Upper lobe of right lung (tissue), 1 donor: ENCODE data around the gene GAS5. TPM values are rescaled to one million over a fixed set of nuclear protein-coding genes. Genes with fewer than 3 reads are reported as not detected.

Source experiments
- ATAC-seq: fragments of 200-7000 bp; cut with Tn5 transposase; one replicate; pipeline ENCODE4 v1.9.1; 2020; ENCODE audit warnings: mild to moderate bottlenecking, moderate library complexity
- DNase-seq: peaks from one replicate; pipeline ENCODE4 v3.0.0-alpha.2; 2020
- H3K27ac ChIP-seq: fragments of 200-600 bp; one replicate; pipeline ENCODE4 v1.8.0; 2022
- H3K27me3 ChIP-seq: fragments of 200-600 bp; one replicate; pipeline ENCODE4 v1.8.0; 2022; ENCODE audit warnings: mild to moderate bottlenecking
- H3K36me3 ChIP-seq: fragments of 200-600 bp; one replicate; pipeline ENCODE4 v1.8.0; 2022
- H3K4me1 ChIP-seq: fragments of 200-600 bp; one replicate; pipeline ENCODE4 v1.8.0; 2022
- H3K4me3 ChIP-seq: fragments of 200-600 bp; one replicate; pipeline ENCODE4 v1.8.0; 2022; ENCODE audit warnings: mild to moderate bottlenecking
- H3K9me3 ChIP-seq: fragments of 200-600 bp; one replicate; pipeline ENCODE4 v1.8.0; 2022
- intact Hi-C: fragments of 100-400 bp; cut with DNase I; formaldehyde crosslinking; loops from one replicate; pipeline ENCODE4 v1.11.0; 2022
- total RNA-seq: library from RNA; stranded (reverse); fragmentation: NEBNext Ultra II Directional; extraction: Animal tissue kit (Norgen Biotek cat#: 25700); gene quantifications from one replicate; pipeline ENCODE4 v1.2.1, GENCODE V29; 2021
- TF ChIP-seq, protein P1 (sequence below): fragments of 200-600 bp; IDR thresholded peaks from one replicate; pipeline ENCODE4 v1.8.0; 2022; ENCODE audit warnings: antibody characterized with exemption
- donor health status: DM: no; HTN: yes; CAD: no; lungs with severe emphysema.

GAS5 gene
- total RNA-seq, 1 donor from 2014 or later, result 310 TPM

DNA sequence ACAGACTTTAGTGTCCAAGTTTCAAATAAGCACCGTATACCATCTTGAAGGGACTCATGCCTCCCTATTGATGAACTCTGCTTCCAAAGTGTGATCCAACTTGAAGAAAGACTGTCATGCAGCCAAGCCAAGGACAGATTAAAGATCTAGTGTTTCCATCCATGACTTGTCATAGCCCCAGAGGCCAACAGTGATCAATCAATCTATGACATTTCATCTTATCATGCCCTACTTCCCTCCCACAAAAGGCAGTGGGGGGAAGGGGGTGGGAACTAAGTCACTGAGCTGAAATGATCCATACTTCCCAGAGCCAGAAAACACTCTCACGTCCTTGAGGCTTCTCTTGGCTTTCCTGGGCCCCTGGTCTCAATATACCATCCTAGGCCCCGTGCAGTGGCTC, 45.3 kb upstream of the GAS5 start:
- H3K27ac ChIP-seq, result no peak overlapping the region
- DNase-seq (no peak), ATAC-seq (no peak)
- no peaks in the 10 kb centered on the region for H3K27me3 ChIP-seq
- no peak overlapping the region for H3K4me3 ChIP-seq
- no peaks in the 10 kb centered on the region for H3K36me3 ChIP-seq
- H3K9me3 ChIP-seq, result no peaks in the 10 kb centered on the region
- TF ChIP-seq, protein P1, sequence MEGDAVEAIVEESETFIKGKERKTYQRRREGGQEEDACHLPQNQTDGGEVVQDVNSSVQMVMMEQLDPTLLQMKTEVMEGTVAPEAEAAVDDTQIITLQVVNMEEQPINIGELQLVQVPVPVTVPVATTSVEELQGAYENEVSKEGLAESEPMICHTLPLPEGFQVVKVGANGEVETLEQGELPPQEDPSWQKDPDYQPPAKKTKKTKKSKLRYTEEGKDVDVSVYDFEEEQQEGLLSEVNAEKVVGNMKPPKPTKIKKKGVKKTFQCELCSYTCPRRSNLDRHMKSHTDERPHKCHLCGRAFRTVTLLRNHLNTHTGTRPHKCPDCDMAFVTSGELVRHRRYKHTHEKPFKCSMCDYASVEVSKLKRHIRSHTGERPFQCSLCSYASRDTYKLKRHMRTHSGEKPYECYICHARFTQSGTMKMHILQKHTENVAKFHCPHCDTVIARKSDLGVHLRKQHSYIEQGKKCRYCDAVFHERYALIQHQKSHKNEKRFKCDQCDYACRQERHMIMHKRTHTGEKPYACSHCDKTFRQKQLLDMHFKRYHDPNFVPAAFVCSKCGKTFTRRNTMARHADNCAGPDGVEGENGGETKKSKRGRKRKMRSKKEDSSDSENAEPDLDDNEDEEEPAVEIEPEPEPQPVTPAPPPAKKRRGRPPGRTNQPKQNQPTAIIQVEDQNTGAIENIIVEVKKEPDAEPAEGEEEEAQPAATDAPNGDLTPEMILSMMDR, result no peak
- H3K4me1 ChIP-seq, result no peaks in the 10 kb centered on the region
- intact Hi-C loops, result no loop called here

DNA sequence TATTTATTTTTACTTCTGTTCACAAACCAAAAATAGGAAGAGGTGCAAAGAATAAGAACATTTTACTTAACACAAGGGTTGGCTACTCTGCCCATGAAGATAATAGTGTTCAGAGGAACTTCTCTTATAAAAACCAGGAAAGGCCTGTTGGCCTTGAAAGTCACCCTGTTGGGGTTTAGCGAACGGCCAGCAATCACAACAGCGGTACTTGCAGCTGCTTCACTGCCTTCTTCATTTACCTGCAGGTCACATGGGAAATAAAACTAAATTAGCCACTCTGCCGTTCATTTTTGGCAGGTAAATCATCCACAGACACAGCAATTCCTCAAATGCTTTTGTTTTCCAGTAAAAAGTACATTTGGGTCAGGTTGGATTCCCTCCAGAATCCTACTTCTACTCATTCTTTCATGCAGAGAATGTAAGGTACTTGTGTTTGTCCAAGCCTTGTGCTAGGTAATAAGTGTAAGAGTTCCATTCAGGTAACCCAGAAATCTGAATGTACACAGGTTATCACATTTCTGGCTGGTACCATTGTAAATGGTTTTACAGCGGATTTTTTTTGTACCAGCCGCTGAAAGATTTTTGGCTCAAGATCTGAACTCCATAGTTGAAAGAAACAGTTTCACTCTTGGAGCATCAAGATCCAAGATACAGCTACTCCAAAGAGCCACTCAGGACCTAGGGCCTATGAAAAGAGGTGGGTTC, 36.2 kb upstream of the GAS5 start:
- Histone ChIP-seq H3K27me3 (no peaks in the 10 kb centered on the region), H3K27ac (no peak overlapping the region), H3K36me3 (no peaks in the 10 kb centered on the region), H3K4me1 (no peaks in the 10 kb centered on the region), H3K9me3 (no peaks in the 10 kb centered on the region), H3K4me3 (no peak overlapping the region)
- TF ChIP-seq, protein P1, result no peak
- DNase-seq, result no peak
- intact Hi-C loops, result no loop called here
- ATAC-seq, result no peak

DNA sequence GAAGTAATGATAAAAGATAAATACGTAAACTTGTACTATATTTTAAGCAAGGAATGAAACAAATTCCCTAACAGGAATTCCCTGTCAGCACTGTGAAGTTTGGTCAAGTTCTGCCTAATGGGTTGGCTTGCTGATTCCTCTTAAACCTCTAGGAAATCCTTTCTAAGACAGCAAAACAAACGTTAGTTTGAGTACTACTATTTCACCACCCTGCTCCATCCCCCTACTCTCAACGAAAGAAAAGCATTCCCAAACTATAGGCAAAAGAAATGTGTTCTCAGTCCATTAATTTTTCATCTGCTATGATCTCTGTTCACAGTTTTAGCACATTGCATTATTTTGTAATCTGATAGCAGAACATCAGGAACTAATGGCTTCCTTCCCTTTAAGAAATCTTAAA, 33.2 kb upstream of the GAS5 start:
- TF ChIP-seq, protein P1, result no peak
- no peak for ATAC-seq
- no peaks in the 10 kb centered on the region for H3K9me3 ChIP-seq
- H3K4me1 ChIP-seq, result no peaks in the 10 kb centered on the region
- no peak overlapping the region for H3K27ac ChIP-seq
- H3K27me3 ChIP-seq, result no peaks in the 10 kb centered on the region
- no peak for DNase-seq
- H3K4me3 ChIP-seq, result no peak overlapping the region
- H3K36me3 ChIP-seq, result no peaks in the 10 kb centered on the region
- intact Hi-C loops, result no loop called here

DNA sequence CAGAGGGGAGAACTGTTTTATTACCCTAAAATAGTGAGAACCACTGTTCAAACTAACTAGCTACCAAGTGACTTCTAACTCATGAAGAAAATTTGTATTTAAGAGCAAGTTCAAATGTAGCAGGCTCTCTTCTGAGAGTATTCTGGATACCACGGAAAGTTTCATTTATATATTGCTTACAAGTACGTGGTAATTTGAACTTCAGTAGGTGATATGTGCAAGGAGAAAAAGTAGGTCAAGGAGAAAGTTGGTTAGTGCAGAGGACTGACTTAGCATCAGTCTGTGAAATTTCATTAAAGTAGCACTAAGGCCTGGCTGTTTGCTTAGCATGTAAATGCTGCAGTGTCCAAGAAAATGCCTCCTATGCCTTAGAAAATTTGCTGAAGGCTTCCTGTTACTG, 32.6 kb upstream of the GAS5 start:
- Histone ChIP-seq H3K36me3 (no peaks in the 10 kb centered on the region), H3K27me3 (no peaks in the 10 kb centered on the region), H3K9me3 (no peaks in the 10 kb centered on the region), H3K27ac (no peak overlapping the region), H3K4me3 (no peak overlapping the region), H3K4me1 (no peaks in the 10 kb centered on the region)
- intact Hi-C loops, result no loop called here
- ATAC-seq (no peak), DNase-seq (no peak)
- TF ChIP-seq, protein P1, result no peak

DNA sequence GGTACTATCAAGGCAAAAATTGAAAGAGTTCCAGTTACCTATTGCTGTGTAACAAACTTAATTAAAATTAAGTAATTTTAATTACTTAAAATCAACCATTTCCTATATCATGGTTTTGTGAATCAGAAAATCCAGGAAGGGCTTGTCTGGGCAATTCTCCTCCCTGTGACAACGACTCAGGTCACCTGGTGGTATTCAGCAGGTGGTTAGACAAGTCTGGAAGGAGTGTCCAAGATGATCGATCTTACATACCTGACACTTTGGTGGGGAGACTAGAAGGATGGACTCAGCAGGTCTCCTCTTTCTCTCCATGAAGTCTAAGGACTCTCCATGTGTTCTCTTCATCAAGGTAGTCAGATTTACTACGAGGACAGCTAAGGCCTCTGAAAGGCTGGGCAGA, 26.4 kb upstream of the GAS5 start:
- DNase-seq (no peak), ATAC-seq (no peak)
- intact Hi-C loops, result no loop called here
- H3K9me3 ChIP-seq, result no peaks in the 10 kb centered on the region
- no peak overlapping the region for H3K4me3 ChIP-seq
- H3K27me3 ChIP-seq, result no peaks in the 10 kb centered on the region
- TF ChIP-seq, protein P1, result no peak
- no peak overlapping the region for H3K27ac ChIP-seq
- no peaks in the 10 kb centered on the region for H3K36me3 ChIP-seq
- no peaks in the 10 kb centered on the region for H3K4me1 ChIP-seq

DNA sequence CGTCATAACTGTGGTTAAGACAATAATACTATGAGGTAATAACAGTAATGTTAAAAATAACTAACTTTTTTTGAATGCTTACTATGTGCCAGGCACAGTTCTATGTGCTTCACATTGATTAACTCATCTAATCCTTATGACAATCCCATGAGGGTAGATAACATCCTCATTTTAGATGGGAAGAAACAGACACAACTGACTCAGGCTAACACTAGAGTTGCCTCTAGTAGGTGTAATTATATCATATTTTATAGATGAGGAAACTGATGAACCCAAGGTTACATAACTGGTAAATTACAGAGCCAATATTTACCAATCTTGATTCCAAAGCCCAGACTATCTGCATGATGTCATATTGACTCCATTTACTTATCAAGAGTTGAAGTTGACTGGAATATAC, 25.8 kb upstream of the GAS5 start:
- ATAC-seq (no peak), DNase-seq (no peak)
- Histone ChIP-seq H3K4me1 (no peaks in the 10 kb centered on the region), H3K4me3 (no peak overlapping the region), H3K27me3 (no peaks in the 10 kb centered on the region), H3K36me3 (no peaks in the 10 kb centered on the region), H3K9me3 (no peaks in the 10 kb centered on the region), H3K27ac (no peak overlapping the region)
- intact Hi-C loops, result no loop called here
- TF ChIP-seq, protein P1, result no peak
